Measurements from ENCODE around the gene CDKL1. TPM values are rescaled to one million over a fixed set of nuclear protein-coding genes. Genes with fewer than 3 reads are reported as not detected.
"Not testable (repeated sequence)": the region's sequence is repeated elsewhere in the genome, so short reads cannot be mapped to it uniquely, and the experiment has no call there.

CDKL1 gene
- total RNA-seq, 1 experiment from 2014 or later, result 3.6 TPM

- no peak for TF ChIP-seq ZNF512 (CRISPR knock-in tag; IDR thresholded peaks at IDR 0.05; ENCODE audit: borderline replicate concordance)
- TF ChIP-seq EMX1 (CRISPR knock-in tag; IDR thresholded peaks at IDR 0.05), result no peak
- no peak for TF ChIP-seq GABPB1 (CRISPR knock-in tag; IDR thresholded peaks at IDR 0.05)
- no peak for TF ChIP-seq OVOL2 (CRISPR knock-in tag; IDR thresholded peaks at IDR 0.05; ENCODE audit: borderline replicate concordance)
- no peak for TF ChIP-seq ETV6 (CRISPR knock-in tag; IDR thresholded peaks at IDR 0.05)
Measured at GRCh38 chr14:50319721-50320120, 77.0 kb downstream of the CDKL1 start (continued).

GRCh38 chr14:50319293-50319692 lies 77.4 kb downstream of the CDKL1 start:
- Mint-ChIP-seq H3K4me1 (0 out of 2 replicates have a peak, but pooled peaks cover 3% of the 10 kb centered on the region), H3K4me3 (no peak overlapping the region), H3K27ac (no peak overlapping the region), H3K36me3 (peaks cover 24% of the 10 kb centered on the region), H3K9me3 (peaks cover 9% of the 10 kb centered on the region), H3K27me3 (ENCODE audit: low read depth) (peaks cover 1% of the 10 kb centered on the region; the same call in 1 of the 2 replicates)
- no peak for DNase-seq (ENCODE audit: low spot score)
- ChIA-PET CTCF (interaction anchor here (0.6 to 2.2 kb wide), 3 partner anchors 13 to 307 kb away, joined by 3 to 11 read pairs (median 4); no protein-coding TSS in a partner anchor), POLR2A (no interaction called here)
- TF ChIP-seq NR2C2 (CRISPR knock-in tag; IDR thresholded peaks at IDR 0.05) (no peak), ZNF281 (CRISPR knock-in tag; IDR thresholded peaks at IDR 0.05) (no peak), ZNF532 (CRISPR knock-in tag; IDR thresholded peaks at IDR 0.05; ENCODE audit: borderline replicate concordance) (no peak)
- ATAC-seq, result no peak

- H3K27ac Mint-ChIP-seq, result no peak overlapping the region
Measured at GRCh38 chr14:50318031-50318626, 78.6 kb downstream of the CDKL1 start.

GRCh38 chr14:50314098-50314497 lies 82.6 kb downstream of the CDKL1 start:
- ATAC-seq; H3K27me3 Mint-ChIP-seq (ENCODE audit: low read depth); POLR2A ChIA-PET; CTCF ChIA-PET; H3K27ac Mint-ChIP-seq; DNase-seq (ENCODE audit: low spot score): not testable (repeated sequence)
- peak overlapping the region; percentile 86 for H3K4me3 Mint-ChIP-seq
- H3K9me3 Mint-ChIP-seq, result peaks cover 19% of the 10 kb centered on the region
- H3K36me3 Mint-ChIP-seq, result peaks cover 31% of the 10 kb centered on the region
- peaks cover 20% of the 10 kb centered on the region for H3K4me1 Mint-ChIP-seq

More at GRCh38 chr14:50318031-50318626, 78.6 kb downstream of the CDKL1 start:
- TF ChIP-seq E2F1 (CRISPR knock-in tag; IDR thresholded peaks at IDR 0.05) (no peak), ATF1 (CRISPR knock-in tag; IDR thresholded peaks at IDR 0.05) (no peak), CTCF (IDR thresholded peaks at IDR 0.05) (peak; percentile 53)
- Mint-ChIP-seq H3K4me1 (peaks cover 8% of the 10 kb centered on the region), H3K4me3 (no peak overlapping the region), H3K9me3 (peaks cover 19% of the 10 kb centered on the region), H3K36me3 (peaks cover 28% of the 10 kb centered on the region), H3K27me3 (ENCODE audit: low read depth) (peaks cover 6% of the 10 kb centered on the region; the same call in 1 of the 2 replicates)
- DNase-seq (ENCODE audit: low spot score) (no peak), ATAC-seq (no peak; the same call in 1 of the 2 replicates)
- ChIA-PET POLR2A (no interaction called here), CTCF (interaction anchor here (0.6 to 2.0 kb wide), 25 partner anchors 10 to 458 kb away, joined by 3 to 17 read pairs (median 4); partner anchors contain the start of genes CDKL1 and MAP4K5)

Data from WTC11 (cell line).